Measurements from ENCODE around the gene MRS2. TPM values are rescaled to one million over a fixed set of nuclear protein-coding genes. Genes with fewer than 3 reads are reported as not detected.

Gene MRS2
- total RNA-seq, 4 donors from 2014 or later: 3.8 to 31.9 (median 16.5) TPM

GRCh38 chr6:24374612-24375011 is 28.1 kb upstream of the MRS2 start:
- Histone ChIP-seq H3K27me3 (no peaks in the 10 kb centered on the region), H3K4me3 (no peak overlapping the region), H3K4me1 (no peaks in the 10 kb centered on the region), H3K9me3 (no peaks in the 10 kb centered on the region), H3K27ac (no peak overlapping the region), H3K36me3 (no peaks in the 10 kb centered on the region)
- no peak for TF ChIP-seq POLR2A (IDR thresholded peaks at IDR 0.05)
- no peak for TF ChIP-seq CTCF (IDR thresholded peaks at IDR 0.05)
- DNase-seq: no peak
- intact Hi-C loops (cut with DNase I; ENCODE audit: low total_unique reads): no loop called here

- no peak overlapping the region for H3K27ac ChIP-seq
Measured at GRCh38 chr6:24376871-24377270, 25.9 kb upstream of the MRS2 start.

GRCh38 chr6:24378473-24379097 is 24.2 kb upstream of the MRS2 start:
- Histone ChIP-seq H3K27ac (no peak overlapping the region), H3K27me3 (no peaks in the 10 kb centered on the region), H3K9me3 (no peaks in the 10 kb centered on the region), H3K4me3 (no peak overlapping the region), H3K36me3 (no peaks in the 10 kb centered on the region), H3K4me1 (no peaks in the 10 kb centered on the region)
- TF ChIP-seq POLR2A (IDR thresholded peaks at IDR 0.05) (no peak), CTCF (IDR thresholded peaks at IDR 0.05) (no peak)
- intact Hi-C loops (cut with DNase I; ENCODE audit: low total_unique reads): no loop called here
- DNase-seq: no peak

More at GRCh38 chr6:24376871-24377270, 25.9 kb upstream of the MRS2 start:
- TF ChIP-seq POLR2A (IDR thresholded peaks at IDR 0.05) (no peak), CTCF (IDR thresholded peaks at IDR 0.05) (no peak)
- intact Hi-C loops (cut with DNase I; ENCODE audit: low total_unique reads): no loop called here
- Histone ChIP-seq H3K4me1 (no peaks in the 10 kb centered on the region), H3K9me3 (no peaks in the 10 kb centered on the region), H3K4me3 (no peak overlapping the region), H3K36me3 (no peaks in the 10 kb centered on the region), H3K27me3 (no peaks in the 10 kb centered on the region)
- no peak for DNase-seq

- intact Hi-C loops (cut with DNase I; ENCODE audit: low total_unique reads): no loop called here
- Histone ChIP-seq H3K27ac (no peak overlapping the region), H3K36me3 (no peaks in the 10 kb centered on the region)
Measured at GRCh38 chr6:24381476-24382219, 21.1 kb upstream of the MRS2 start.

More at GRCh38 chr6:24381476-24382219, 21.1 kb upstream of the MRS2 start:
- no peak overlapping the region for H3K4me3 ChIP-seq
- no peaks in the 10 kb centered on the region for H3K27me3 ChIP-seq
- H3K9me3 ChIP-seq: no peaks in the 10 kb centered on the region
- TF ChIP-seq CTCF (IDR thresholded peaks at IDR 0.05): no peak
- no peak for TF ChIP-seq POLR2A (IDR thresholded peaks at IDR 0.05)
- no peak for DNase-seq
- H3K4me1 ChIP-seq: no peaks in the 10 kb centered on the region

Measured in uterus (tissue), 4 donors.